Germinal center (tissue), 1 donor: ENCODE data around the gene RASGRF1.
A peak's percentile ranks its signal among the peaks of the same experiment; 100 is the strongest.

ENCODE experiments used
- DNase-seq: peaks from one replicate; pipeline ENCODE4 v3.0.0; 2012; ENCODE audit warnings: mixed read lengths, low spot score

RASGRF1 gene

DNA sequence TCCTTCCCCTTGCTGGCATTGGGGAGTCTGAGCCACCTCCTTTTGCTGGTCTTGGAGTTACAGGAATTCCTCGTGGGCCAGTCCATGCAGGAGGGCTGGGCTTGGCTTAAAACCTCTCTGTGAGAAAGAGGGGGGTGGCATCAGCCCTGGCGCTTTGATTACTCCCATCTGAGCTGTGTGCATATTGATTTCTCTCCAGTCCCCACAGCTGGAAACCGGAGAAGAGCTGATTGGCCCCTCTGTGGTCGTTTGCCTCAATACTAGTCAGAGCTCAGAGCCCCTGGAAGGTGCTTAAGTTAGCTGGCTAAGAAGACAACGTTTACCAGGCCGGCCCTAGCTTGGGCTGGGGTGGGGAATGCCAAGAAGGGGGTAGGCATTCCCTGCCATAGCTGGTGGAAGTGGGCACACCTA lies 4.0 kb upstream of the RASGRF1 start:
- no peak for DNase-seq

- no peak for DNase-seq
Measured at GRCh38 chr15:79093352-79093935, 2.9 kb upstream of the RASGRF1 start.

- no peak for DNase-seq
Measured at GRCh38 chr15:79092382-79092781, 1.8 kb upstream of the RASGRF1 start.

GRCh38 chr15:79091204-79091867 lies 756 bp upstream of the RASGRF1 start:
- peak; percentile 54 for DNase-seq

DNA sequence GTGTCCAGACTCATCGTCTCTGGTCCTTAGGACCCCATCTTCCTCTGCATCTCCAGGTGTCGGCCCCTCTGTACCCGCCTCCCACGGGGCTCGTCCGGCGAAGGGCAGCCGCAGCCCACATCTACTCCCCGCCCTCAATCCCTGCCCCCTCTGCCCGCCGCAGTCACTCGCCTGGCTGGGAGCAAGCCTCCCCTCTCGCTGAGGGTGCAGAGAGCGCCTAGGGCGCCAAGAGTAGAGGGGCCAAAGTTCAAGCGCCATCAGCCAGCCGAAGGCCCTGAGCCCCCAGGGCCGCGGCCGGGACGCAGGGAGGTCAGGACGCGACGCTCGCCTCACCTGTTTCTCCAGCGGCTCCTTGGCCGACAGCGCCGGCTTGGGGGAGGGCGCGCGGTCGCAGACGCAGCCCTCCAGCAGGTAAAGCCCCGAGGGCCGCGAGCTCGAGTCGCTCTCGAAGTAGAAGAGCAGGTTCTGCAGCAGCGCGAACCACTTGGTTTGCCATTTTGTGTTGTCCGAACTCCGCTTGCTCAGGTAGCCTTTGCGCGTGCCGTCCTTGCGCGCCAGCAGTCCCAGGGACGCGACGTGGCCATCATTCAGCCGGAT lies 592 bp downstream of the RASGRF1 start:
- no peak for DNase-seq

GRCh38 chr15:79089331-79089889 lies 1.2 kb downstream of the RASGRF1 start:
- no peak for DNase-seq

DNA sequence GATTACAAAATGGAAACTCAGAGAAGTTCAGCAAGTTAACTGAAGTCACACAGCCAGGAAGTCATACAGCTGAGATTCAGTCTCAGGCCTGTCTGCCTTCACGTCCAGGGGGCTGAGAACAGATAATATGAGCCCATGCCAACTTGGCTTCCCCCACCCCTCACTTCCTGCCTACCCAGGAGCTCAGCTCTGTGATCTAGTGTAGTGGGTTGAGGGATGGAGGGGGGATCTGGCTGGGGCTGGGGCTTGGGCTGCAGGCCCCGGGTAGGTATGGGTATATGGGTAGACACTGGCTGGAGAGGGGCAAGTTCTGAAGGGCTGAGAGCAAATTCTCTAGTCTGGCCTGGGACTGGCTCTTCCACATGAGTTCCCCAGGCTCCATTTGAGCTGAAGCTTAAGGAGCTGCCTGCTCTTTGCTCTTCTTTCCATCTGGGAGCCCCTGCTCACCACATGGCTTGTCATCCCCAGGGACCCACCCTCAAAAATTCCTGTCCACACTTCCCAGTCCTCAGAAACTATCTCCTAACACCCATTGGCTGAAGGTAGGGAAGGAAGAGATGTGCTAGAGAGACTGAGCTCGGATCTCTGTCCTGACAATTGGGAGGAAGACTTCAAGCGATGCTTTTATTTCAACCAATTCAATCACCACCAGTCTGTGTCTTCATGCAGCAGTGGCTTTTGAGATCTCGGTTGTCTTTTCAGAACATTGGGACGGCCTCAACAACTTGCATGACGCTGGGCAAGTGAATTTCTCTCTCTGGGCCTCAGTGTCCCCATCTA lies 2.0 kb downstream of the RASGRF1 start:
- no peak for DNase-seq

GRCh38 chr15:79086814-79087213 lies 3.8 kb downstream of the RASGRF1 start:
- DNase-seq, result no peak

DNA sequence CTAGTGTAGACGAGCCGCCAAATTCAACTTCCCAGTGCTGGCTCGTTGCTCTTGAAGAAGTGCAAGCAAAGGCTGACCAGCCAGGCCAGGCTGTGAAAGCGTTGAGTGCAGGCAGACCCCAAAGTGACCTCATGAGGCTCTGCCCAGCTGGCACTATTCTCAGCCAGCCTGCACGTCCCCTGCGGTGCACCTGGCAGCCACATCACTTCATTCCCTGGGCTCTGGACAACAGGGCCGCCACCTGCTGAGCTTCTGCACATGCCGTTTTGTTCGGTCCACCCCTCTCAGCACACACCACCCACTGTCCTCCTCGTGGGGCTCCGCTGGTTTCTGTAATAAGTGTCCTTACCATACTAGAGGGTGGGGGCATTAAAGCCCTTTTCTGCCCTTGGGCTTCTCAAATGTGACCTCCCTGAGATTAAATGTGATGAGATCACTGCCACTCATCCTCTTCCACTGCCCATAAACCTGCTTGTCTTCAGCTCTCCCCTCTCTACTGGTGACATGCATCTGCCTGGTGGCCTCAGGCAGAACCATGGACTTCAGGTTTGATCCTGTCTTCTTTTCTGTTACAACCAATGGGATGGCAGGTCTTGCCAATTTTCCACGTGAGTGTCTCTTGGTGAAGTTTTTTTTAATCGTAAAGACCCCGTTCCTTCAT lies 6.1 kb downstream of the RASGRF1 start:
- no peak for DNase-seq

DNA sequence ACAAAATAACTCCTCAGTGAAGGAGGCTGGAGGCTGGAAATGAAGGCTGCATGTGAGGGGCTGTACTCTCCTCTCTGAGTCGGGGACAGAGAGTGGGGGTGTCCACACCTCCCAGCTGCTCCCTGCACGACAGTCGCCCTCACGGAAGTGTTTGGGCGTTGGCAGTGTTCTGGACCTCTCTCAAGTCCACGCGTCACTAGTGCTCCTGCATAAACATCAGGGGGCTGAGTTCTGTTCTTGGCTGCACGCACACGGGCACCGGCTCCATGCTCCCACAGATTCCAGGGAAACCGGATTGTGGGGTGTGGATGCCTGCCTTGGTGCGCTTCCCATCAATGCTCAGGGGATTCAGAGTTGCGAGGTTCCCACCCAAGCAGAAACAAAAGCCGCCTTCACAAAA lies 7.4 kb downstream of the RASGRF1 start:
- no peak for DNase-seq

DNA sequence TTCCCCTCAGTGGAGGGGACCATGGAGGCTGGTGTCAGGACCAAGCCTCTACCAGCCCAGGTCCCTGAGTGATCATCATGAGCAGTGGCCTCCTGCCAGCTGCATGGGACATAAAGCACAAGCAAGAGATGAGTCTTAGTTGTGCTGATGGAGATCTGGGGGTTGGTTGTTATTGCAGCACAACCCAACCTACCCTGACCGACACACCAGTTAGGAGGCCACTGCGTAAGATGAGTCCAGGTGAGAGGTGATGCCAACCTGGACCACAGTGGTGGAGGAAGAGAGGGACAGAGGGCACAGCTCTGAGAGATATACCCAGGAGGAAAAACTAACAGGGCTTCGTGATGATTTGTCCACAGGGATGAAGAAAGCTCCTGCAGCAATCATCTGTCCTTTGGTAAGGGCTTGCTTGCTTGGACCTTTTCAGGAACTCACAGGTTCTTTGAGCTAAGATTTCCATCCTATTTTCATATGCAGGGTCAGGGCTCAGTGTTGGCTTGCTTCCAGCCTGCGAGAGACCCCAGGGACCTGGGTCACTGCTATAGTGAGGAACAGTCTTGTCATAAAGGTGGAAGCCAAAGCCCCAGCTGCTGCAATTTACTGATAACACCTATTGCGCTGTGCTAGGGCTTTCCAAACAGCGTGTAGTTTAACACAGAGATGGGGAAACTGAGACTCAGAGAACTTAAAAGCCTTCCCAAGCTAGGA lies 8.1 kb downstream of the RASGRF1 start:
- DNase-seq, result no peak

DNA sequence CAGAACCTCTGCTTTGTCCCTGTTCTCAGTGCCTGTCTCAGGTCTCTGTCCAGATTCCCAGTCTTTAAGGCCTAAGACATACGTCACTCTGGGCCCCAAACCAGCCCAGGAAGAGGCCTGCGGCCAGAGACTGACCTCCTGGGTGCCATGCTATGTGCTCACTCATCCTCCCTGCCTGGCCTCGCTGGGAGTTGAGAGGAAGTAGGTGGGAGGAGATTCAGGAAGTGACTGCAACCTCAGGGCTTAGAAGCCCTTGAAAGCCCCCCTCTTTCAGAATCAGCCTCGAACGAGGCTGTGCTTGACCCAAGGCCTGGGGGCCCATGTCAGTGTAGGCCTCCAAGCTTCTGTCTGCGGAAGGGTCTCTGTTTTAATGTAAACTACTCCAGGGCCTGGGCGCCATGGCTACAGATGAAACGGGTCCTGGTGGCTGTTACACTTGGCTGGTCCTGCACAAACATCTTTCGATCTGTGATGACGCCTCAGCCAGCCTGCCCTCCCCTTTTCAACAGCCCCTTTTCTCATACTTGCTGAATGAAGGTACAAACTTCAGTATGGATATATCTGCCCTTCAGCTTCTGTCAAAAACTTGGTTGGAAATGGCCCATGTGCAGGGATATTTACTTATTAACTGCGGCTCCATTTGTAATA lies 11.7 kb downstream of the RASGRF1 start:
- DNase-seq, result peak; percentile 57

DNA sequence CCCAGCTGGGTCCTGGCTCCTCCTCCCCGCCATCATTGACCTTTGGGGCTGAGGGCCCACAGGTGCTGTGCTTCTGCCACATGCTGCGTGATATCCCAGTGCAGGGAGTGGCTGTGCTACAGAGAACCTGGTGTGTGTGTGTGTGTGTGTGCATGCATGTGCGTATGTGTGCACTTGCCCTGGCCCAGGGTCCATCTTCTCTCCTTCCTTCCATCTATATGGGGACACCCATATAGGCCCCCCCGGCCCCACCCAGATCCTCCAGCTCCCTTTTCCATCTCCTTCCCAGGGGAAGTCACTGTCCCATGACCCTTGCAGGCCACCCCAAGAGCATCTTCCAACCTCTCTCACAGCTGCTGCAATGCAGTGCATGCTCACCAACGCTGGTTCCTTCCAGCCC lies 12.6 kb downstream of the RASGRF1 start:
- DNase-seq, result no peak

DNA sequence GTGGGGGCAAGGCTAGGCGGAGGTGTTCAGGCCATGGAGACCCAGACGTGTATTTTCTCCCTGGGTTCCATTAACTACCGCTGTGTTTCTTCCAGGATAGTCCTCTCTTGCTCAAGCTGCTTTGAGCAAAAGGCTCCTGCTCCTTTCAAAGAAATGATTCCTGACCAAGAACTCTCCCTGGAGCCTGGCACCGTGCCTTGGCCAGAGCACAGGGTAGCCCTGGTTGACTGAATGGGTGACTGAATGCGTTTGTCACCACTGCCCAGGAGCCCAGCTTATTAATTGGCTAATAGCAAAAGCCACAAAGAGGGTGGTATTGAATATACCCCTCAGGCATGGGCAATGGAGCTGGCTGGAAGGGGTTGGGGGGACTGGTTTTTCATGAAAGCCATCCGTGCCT lies 13.9 kb downstream of the RASGRF1 start:
- DNase-seq, result no peak

- DNase-seq, result no peak
Measured at GRCh38 chr15:79075256-79075655, 15.3 kb downstream of the RASGRF1 start.

DNA sequence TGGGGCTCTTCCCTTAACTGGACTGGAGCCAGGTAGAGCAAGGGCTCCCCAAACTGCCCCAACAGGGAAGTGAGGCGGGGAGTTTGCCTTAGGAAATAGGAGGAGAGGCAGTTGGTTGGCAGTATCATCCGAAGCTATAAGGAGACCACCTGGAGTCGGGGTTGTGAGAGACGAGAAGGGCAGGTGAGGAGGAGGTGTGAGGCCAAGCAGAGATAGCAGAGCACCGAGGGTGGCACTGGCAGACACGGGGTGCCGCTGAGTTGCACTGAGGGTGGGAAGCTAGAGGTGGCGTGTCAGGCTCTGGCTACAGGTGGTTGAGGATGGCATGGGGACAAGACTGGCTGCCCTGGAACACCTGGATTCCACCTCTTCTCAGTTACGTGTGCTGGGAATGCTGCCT lies 17.2 kb downstream of the RASGRF1 start:
- no peak for DNase-seq

DNA sequence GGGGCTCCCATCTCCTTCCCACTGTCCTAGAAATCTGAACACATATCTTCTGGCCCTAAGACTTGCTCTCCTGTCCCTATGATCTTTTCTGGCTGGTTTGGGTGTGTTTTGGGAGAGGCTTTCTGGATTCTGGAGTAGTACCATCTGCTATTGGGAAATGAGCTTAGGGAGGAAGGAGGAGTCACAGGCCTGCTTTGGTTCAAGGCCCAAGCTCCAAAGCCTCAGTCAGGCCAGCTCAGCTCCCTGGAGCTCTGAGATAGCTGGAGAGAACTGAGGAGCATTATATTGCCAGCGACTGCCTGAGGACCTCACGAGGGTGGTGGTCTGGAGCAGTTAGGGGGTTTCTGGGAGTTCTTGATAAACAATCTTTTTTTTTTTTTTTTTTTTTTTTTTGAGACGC lies 18.7 kb downstream of the RASGRF1 start:
- no peak for DNase-seq

DNA sequence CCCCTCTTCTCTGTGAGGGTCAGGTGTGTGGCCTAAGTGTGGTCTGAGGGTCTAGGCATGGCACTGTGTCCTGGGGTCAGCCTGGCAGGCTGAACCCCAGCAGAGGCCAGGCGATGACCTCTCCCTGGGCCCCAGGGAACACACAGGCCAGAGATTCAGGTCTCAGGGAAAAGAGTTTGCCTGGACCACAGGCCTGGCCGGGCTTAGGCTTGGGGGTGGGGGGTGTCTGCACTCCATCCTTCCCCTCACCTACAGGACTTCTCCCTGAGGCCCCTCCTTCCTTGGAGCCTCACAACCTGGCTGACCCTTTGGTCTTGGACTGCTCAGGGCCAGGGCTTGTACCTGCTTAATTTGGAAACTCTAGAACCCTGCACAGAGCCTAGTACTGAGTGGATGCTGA lies 21.8 kb downstream of the RASGRF1 start:
- DNase-seq, result no peak

- DNase-seq, result no peak
Measured at GRCh38 chr15:79067969-79068368, 22.6 kb downstream of the RASGRF1 start.

DNA sequence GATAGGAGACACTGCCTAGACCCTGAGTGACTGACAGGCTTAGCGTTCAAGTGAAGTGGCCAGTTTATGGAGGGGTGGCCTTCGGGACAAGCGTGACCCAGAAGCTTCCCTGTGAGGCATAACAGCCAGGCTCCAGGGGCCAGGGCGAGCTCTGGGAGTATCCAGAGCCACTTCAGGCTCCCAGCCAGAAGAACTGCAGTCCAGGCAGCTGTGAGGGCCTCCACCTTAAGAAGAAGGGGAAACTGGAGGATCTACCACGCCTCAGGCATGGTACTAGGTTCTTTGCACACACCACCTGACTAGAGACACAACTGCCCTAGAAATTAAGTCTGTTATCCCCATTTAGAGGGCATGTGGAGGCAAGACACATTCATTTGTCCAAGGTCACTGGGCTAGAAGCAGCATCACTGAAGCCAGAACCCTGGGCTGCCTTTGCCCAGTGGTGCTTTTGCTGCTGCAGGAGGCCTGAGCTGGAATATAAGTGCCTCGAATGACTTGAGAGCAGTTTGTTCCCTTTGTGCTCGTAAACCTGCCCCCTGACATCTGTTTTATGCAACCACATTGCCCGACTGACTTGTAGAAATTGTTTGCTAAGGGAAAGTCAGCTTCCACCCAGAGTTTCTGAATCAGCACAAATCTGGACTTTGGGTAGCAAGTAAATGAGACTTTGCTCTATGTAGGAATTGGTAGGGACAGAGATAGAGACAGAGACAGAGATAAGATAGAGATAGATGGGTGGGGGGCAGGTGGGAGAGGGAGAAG lies 23.3 kb downstream of the RASGRF1 start:
- no peak for DNase-seq
